HepG2 (cell line): ENCODE measurements around the gene ELMO2. TPM values are rescaled to one million over a fixed set of nuclear protein-coding genes. Genes with fewer than 3 reads are reported as not detected.

Experiments used
- ATAD3A ChIP-seq: sonication (generic); formaldehyde crosslinking; IDR thresholded peaks from 2 replicates; pipeline ENCODE4 v1.4.0; 2020; ENCODE audit warnings: missing genetic modification reagents
- FOXO1 ChIP-seq: sonication (generic); formaldehyde crosslinking; IDR thresholded peaks from 2 replicates; pipeline ENCODE4 v1.4.0; 2020; ENCODE audit warnings: missing genetic modification reagents
- JUN ChIP-seq: sonication (generic); formaldehyde crosslinking; IDR thresholded peaks from 2 replicates; pipeline ENCODE4 v1.4.0; 2020; ENCODE audit warnings: mild to moderate bottlenecking, missing genetic modification reagents
- MBNL3 ChIP-seq: fragments of 250-450 bp; sonication (Bioruptor Pico); conservative IDR thresholded peaks from 2 replicates; pipeline ENCODE4 v1.8.0; 2022; ENCODE audit warnings: mild to moderate bottlenecking, inconsistent platforms
- MEIS1 ChIP-seq: sonication (generic); formaldehyde crosslinking; IDR thresholded peaks from 2 replicates; pipeline ENCODE4 v1.9.0; 2021; ENCODE audit warnings: mild to moderate bottlenecking, missing genetic modification reagents, moderate library complexity, borderline replicate concordance
- NR2C2 ChIP-seq: sonication (generic); formaldehyde crosslinking; IDR thresholded peaks from 2 replicates; pipeline ENCODE4 v1.4.0; 2020; ENCODE audit warnings: missing genetic modification reagents, mild to moderate bottlenecking, moderate library complexity, borderline replicate concordance
- POLR2AphosphoS5 ChIP-seq: IDR thresholded peaks from 2 replicates; pipeline ENCODE4 v1.6.1; 2012; ENCODE audit warnings: low read depth, low read length
- RAD51 ChIP-seq: fragments of 450-650 bp; IDR thresholded peaks from 2 replicates; pipeline ENCODE4 v1.6.1; 2016; ENCODE audit warnings: borderline replicate concordance
- SIX1 ChIP-seq: sonication (generic); formaldehyde crosslinking; IDR thresholded peaks from 2 replicates; pipeline ENCODE4 v1.4.0; 2020; ENCODE audit warnings: missing genetic modification reagents, borderline replicate concordance
- SRSF9 ChIP-seq: fragments of 200-400 bp; formaldehyde crosslinking; IDR thresholded peaks from 2 replicates; pipeline ENCODE4 v1.6.1; 2018; ENCODE audit warnings: borderline replicate concordance, mild to moderate bottlenecking, low read depth, low read length; ENCODE audit not compliant: insufficient read depth, poor library complexity, severe bottlenecking
- TAF1 ChIP-seq: sonication (generic); formaldehyde crosslinking; IDR thresholded peaks from 2 replicates; pipeline ENCODE4 v1.4.0; 2020; ENCODE audit warnings: missing genetic modification reagents
- ZHX2 ChIP-seq, 2 experiments: sonication (generic) in 1 of 2; formaldehyde crosslinking in 1 of 2; IDR thresholded peaks; 2 replicates each; pipeline versions ENCODE4 v1.6.1 to v1.9.0; 2014 to 2022; ENCODE audit warnings: antibody characterized with exemption in 1 of 2, borderline replicate concordance in 1 of 2, inconsistent platforms in 1 of 2, low read depth in 1 of 2, missing genetic modification reagents in 1 of 2
- ZNF264 ChIP-seq: sonication (generic); formaldehyde crosslinking; IDR thresholded peaks from 2 replicates; pipeline ENCODE4 v1.4.0; 2020; ENCODE audit warnings: missing genetic modification reagents
- ZNF557 ChIP-seq: sonication (generic); formaldehyde crosslinking; IDR thresholded peaks from 2 replicates; pipeline ENCODE4 v1.4.0; 2020; ENCODE audit warnings: missing genetic modification reagents
- ZNF598 ChIP-seq: sonication (generic); formaldehyde crosslinking; IDR thresholded peaks from 2 replicates; pipeline ENCODE4 v1.5.1; 2020; ENCODE audit warnings: mild to moderate bottlenecking, missing genetic modification reagents, borderline replicate concordance
- ZNF605 ChIP-seq: sonication (generic); formaldehyde crosslinking; IDR thresholded peaks from 2 replicates; pipeline ENCODE4 v1.8.0; 2022; ENCODE audit warnings: mild to moderate bottlenecking, missing genetic modification reagents
- ZNF704 ChIP-seq: sonication (generic); formaldehyde crosslinking; IDR thresholded peaks from 2 replicates; pipeline ENCODE4 v1.8.1; 2023; ENCODE audit warnings: mild to moderate bottlenecking, inconsistent platforms, moderate library complexity, missing genetic modification reagents, borderline replicate concordance
- ZNF839 ChIP-seq: sonication (generic); formaldehyde crosslinking; IDR thresholded peaks from 2 replicates; pipeline ENCODE4 v1.4.0; 2020; ENCODE audit warnings: missing genetic modification reagents, mild to moderate bottlenecking, borderline replicate concordance
- ZSCAN20 ChIP-seq: sonication (generic); formaldehyde crosslinking; IDR thresholded peaks from 2 replicates; pipeline ENCODE4 v1.4.0; 2020; ENCODE audit warnings: missing genetic modification reagents, mild to moderate bottlenecking, borderline replicate concordance
- ZSCAN25 ChIP-seq: sonication (generic); formaldehyde crosslinking; IDR thresholded peaks from 2 replicates; pipeline ENCODE4 v1.8.0; 2022; ENCODE audit warnings: mild to moderate bottlenecking, missing genetic modification reagents
- ZZZ3 ChIP-seq: sonication (generic); formaldehyde crosslinking; IDR thresholded peaks from 2 replicates; pipeline ENCODE4 v1.4.0; 2020; ENCODE audit warnings: missing genetic modification reagents, mild to moderate bottlenecking, borderline replicate concordance
- polyA plus RNA-seq, 8 experiments: library from polyadenylated mRNA; depleted of rRNA in 3 of 8; stranded (reverse) in 7 of 8; unstranded in 1 of 8; fragments of >200 nt; fragmentation: Illumina TruSeq in 4 of 8; extraction: Trizol in 4 of 8; gene quantifications; 2 replicates each; pipeline versions ENCODE4 v1.2.1 to v1.2.3, GENCODE V29; 2011 to 2016; ENCODE audit warnings: low read depth in 4 of 8, missing spikeins in 1 of 8, mixed read lengths in 1 of 8; ENCODE audit not compliant: insufficient read depth in 1 of 8
- total RNA-seq, 5 experiments: library from RNA; depleted of rRNA; stranded (reverse); fragments of >200 nt; fragmentation: Illumina TruSeq; extraction: Trizol; gene quantifications; 2 replicates each; pipeline ENCODE4 v1.2.3, GENCODE V29; 2016; ENCODE audit warnings: low read depth in 1 of 5

Gene ELMO2
- total and polyA plus RNA-seq, 2 of the 13 experiments (the other 11 are each of a cell fraction or from before 2014, with no cell fraction given), result 30.6 to 35.7 TPM

GRCh38 chr20:46406200-46406985 lies at the start of gene ELMO2 (continued):
- TF ChIP-seq ZHX2 (IDR thresholded peaks at IDR 0.05; ENCODE audit: low read depth) (no peak), ZHX2 (CRISPR knock-in tag; IDR thresholded peaks at IDR 0.05; ENCODE audit: borderline replicate concordance) (peak; percentile 86; the same call in 1 of the 2 replicates), JUN (CRISPR knock-in tag) (0 out of 2 replicates have a peak, but pooled peaks have one; percentile 12), ZNF264 (CRISPR knock-in tag) (peak; percentile 79; the same call in 1 of the 2 replicates), ZZZ3 (CRISPR knock-in tag) (0 out of 2 replicates have a peak, but pooled peaks have one; percentile 86), RAD51 (no peak), MBNL3 (CRISPR knock-in tag) (no peak), MEIS1 (CRISPR knock-in tag) (peak; percentile 65), ZSCAN25 (CRISPR knock-in tag) (no peak; the same call in 1 of the 2 replicates), ZNF557 (CRISPR knock-in tag) (peak; percentile 70; the same call in 1 of the 2 replicates), NR2C2 (CRISPR knock-in tag) (peak; percentile 70), ZNF605 (CRISPR knock-in tag) (peak; percentile 14; the same call in 1 of the 2 replicates), SRSF9 (no peak), ZNF839 (CRISPR knock-in tag) (0 out of 2 replicates have a peak, but pooled peaks have one; percentile 20), ZNF598 (CRISPR knock-in tag) (no peak), POLR2AphosphoS5 (peak; percentile 79), ATAD3A (CRISPR knock-in tag) (no peak), FOXO1 (CRISPR knock-in tag) (peak; percentile 49; the same call in 1 of the 2 replicates), TAF1 (CRISPR knock-in tag) (peak; percentile 73; the same call in 1 of the 2 replicates), ZNF704 (CRISPR knock-in tag) (peak; percentile 79; the same call in 1 of the 2 replicates), ZSCAN20 (peak; percentile 94; the same call in 1 of the 2 replicates), SIX1 (CRISPR knock-in tag) (no peak)
